Left lung (tissue), 10 donors: ENCODE data around the gene CYP1A1. TPM values are rescaled to one million over a fixed set of nuclear protein-coding genes. Genes with fewer than 3 reads are reported as not detected.
A peak's percentile ranks its signal among the peaks of the same experiment; 100 is the strongest.

ENCODE experiments used
- ATAC-seq: fragments of 200-7000 bp; cut with Tn5 transposase; one replicate; pipeline ENCODE4 v1.9.1; 2020; ENCODE audit warnings: moderate library complexity
- DNase-seq, 4 donors: peaks; one replicate each; pipeline ENCODE4 v3.0.0-alpha.2; 2013 to 2020
- H3K27ac ChIP-seq, 2 donors: fragments of 200-600 bp; sonication (generic) in 1 of 2; one replicate each; pipeline versions ENCODE4 v1.5.0 to v1.8.0; 2020 to 2021
- H3K27me3 ChIP-seq, 2 donors: fragments of 200-600 bp; sonication (generic) in 1 of 2; one replicate each; pipeline versions ENCODE4 v1.5.0 to v1.8.0; 2020 to 2021
- H3K36me3 ChIP-seq, 2 donors: fragments of 200-600 bp; sonication (generic) in 1 of 2; one replicate each; pipeline versions ENCODE4 v1.5.0 to v1.8.0; 2020 to 2021
- H3K4me1 ChIP-seq, 2 donors: fragments of 200-600 bp; one replicate each; pipeline ENCODE4 v1.8.0; 2021
- H3K4me3 ChIP-seq, 2 donors: fragments of 200-600 bp; sonication (generic) in 1 of 2; one replicate each; pipeline versions ENCODE4 v1.5.0 to v1.8.0; 2020 to 2021; ENCODE audit warnings: mild to moderate bottlenecking in 1 of 2
- H3K9me3 ChIP-seq, 2 donors: fragments of 200-600 bp; sonication (generic) in 1 of 2; one replicate each; pipeline versions ENCODE4 v1.5.0 to v1.8.0; 2020 to 2021
- intact Hi-C, 2 donors: fragments of 100-400 bp; cut with DNase I; formaldehyde crosslinking; loops; one replicate each; pipeline versions ENCODE4 v1.11.2 to v1.14.2; 2022
- polyA plus RNA-seq, 6 donors: library from polyadenylated mRNA; unstranded; fragments of 120-200 nt; gene quantifications; one replicate each; pipeline ENCODE4 v1.2.1, GENCODE V29; 2013; ENCODE audit not compliant: insufficient read length in 6 of 6
- total RNA-seq, 2 donors: library from RNA; stranded (reverse); fragmentation: NEBNext Ultra II Directional; extraction: Animal tissue kit (Norgen Biotek cat#: 25700); gene quantifications; one replicate each; pipeline ENCODE4 v1.2.1, GENCODE V29; 2021
- TF ChIP-seq, protein P1 (sequence below), 2 donors: fragments of 200-600 bp; sonication (generic) in 1 of 2; IDR thresholded peaks; one replicate each; pipeline versions ENCODE4 v1.5.0 to v1.8.0; 2021; ENCODE audit warnings: antibody characterized with exemption in 2 of 2
- donor health status: DM: no; HTN: yes; CAD: no.
- donor health status: DM: no; HTN: no; CAD: no.

The CYP1A1 gene
- total and polyA plus RNA-seq, 8 donors: 0.31 to 1.4 (median 0.86) TPM; not detected in 2

DNA sequence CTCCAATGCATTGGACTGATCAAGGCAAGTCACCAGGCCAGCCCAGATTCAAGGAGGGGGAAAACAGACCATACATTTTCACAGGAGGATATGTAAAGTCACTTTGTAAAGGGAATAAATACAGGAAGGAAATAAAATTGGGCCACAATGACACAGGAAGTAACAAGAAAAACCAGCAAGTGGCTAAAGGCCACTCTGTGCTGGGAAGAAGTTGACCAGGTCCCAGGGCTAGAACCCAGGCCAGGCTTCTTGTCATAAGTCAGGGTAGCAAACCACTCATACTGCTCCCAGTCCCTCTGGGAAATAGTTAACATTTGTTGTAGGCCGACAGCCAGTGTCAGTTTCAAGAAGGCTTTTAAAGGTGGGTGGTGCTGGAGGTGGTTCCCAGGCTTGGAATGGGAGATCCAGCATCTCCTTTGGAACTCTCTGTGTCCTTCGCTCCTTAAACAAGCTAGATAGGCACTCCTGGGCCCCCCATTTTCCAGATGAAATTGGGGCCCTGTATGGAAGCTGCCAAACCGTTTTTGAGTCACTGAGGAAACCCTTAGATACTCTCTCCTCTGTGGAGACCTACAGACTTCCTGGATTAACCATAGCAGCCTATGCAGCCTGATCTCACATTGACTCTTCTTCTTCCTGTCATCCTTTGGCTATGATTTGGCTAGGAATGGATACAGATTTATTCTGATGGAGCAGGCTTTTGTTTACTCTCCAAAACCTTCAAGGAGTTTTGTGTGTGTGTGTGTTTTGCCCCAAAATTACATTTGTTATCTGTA is 14.8 kb downstream of the CYP1A1 start:
- TF ChIP-seq, protein P1, sequence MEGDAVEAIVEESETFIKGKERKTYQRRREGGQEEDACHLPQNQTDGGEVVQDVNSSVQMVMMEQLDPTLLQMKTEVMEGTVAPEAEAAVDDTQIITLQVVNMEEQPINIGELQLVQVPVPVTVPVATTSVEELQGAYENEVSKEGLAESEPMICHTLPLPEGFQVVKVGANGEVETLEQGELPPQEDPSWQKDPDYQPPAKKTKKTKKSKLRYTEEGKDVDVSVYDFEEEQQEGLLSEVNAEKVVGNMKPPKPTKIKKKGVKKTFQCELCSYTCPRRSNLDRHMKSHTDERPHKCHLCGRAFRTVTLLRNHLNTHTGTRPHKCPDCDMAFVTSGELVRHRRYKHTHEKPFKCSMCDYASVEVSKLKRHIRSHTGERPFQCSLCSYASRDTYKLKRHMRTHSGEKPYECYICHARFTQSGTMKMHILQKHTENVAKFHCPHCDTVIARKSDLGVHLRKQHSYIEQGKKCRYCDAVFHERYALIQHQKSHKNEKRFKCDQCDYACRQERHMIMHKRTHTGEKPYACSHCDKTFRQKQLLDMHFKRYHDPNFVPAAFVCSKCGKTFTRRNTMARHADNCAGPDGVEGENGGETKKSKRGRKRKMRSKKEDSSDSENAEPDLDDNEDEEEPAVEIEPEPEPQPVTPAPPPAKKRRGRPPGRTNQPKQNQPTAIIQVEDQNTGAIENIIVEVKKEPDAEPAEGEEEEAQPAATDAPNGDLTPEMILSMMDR (IDR thresholded peaks at IDR 0.05): no peak
- ATAC-seq (no peak), DNase-seq (no peak)
- H3K9me3 ChIP-seq: no peaks in the 10 kb centered on the region
- H3K4me1 ChIP-seq: peaks cover 0 to 25% of the 10 kb centered on the region in 2 donors
- intact Hi-C loops: no loop called here
- H3K36me3 ChIP-seq: no peaks in the 10 kb centered on the region
- H3K4me3 ChIP-seq: no peak overlapping the region
- no peaks in the 10 kb centered on the region for H3K27me3 ChIP-seq
- peak overlapping the region in 1 of 2 donors; percentile 72 for H3K27ac ChIP-seq

DNA sequence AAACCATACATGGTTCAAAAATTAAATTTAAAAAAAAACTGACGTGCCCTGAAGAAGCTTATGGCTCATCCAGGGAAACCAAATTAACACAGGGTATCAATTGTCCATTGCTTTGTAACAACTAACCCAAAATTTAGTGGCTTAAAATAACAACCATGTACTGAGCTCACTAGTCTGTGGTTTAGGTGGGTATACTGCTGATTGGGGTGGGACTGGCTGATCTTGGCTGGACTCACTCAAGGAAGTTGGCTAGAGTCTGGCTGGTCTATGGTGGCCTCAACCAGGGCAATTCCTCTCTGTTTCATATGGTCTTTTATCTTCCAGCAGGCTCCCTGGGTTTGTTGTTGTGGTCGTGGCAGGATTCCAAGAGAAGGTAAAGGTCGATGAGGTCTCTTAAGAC is 15.4 kb downstream of the CYP1A1 start:
- ATAC-seq (no peak), DNase-seq (no peak)
- peaks cover 0 to under 1% of the 10 kb centered on the region in 2 donors for H3K27me3 ChIP-seq
- no peak overlapping the region for H3K4me3 ChIP-seq
- TF ChIP-seq, protein P1 (IDR thresholded peaks at IDR 0.05): no peak
- H3K9me3 ChIP-seq: no peaks in the 10 kb centered on the region
- intact Hi-C loops: no loop called here
- peak overlapping the region in 1 of 2 donors; percentile 72 for H3K27ac ChIP-seq
- peaks cover 0 to 25% of the 10 kb centered on the region in 2 donors for H3K4me1 ChIP-seq
- no peaks in the 10 kb centered on the region for H3K36me3 ChIP-seq

DNA sequence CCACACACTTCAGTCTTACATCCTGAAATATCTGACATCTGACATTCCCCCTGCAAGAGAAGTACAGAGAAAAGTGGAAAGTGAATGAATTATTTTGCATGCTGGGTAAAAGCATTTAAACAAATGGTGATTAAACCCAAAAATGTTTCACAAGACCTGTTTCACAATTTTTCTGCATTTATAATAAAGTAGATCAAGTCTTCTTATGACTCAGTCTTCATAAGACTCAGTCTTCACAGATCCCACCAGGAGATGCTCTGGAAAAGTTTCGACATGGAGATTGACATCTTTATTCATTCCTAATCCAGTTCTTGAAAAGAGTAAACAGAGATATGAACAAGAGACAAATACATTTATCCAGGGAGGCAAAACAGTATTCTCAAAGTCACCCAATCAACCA is 16.3 kb downstream of the CYP1A1 start:
- Histone ChIP-seq H3K4me3 (no peak overlapping the region), H3K27ac (no peak overlapping the region), H3K27me3 (peaks cover 0 to 8% of the 10 kb centered on the region in 2 donors), H3K36me3 (no peaks in the 10 kb centered on the region), H3K4me1 (peaks cover 0 to 25% of the 10 kb centered on the region in 2 donors), H3K9me3 (no peaks in the 10 kb centered on the region)
- no peak for DNase-seq
- TF ChIP-seq, protein P1 (IDR thresholded peaks at IDR 0.05): no peak
- ATAC-seq: no peak
- intact Hi-C loops: no loop called here

DNA sequence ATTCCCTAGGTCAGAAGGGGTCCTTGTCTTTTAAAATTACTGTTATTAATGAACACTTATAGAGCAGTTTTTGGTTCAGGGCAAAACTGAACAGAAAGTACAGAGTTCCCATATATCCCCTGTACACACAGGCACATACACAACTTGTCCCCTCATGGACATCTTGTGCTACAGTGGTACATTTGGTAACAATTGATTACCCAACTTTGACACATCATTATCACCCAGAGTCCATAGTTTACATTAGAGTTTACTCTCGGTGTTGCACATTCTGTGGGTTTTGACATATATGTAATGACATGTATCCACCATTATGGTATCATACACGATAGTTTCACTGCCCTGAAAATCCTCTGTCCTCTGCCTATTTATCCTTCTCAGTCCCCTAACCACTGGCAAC is 28.5 kb downstream of the CYP1A1 start:
- no peak for DNase-seq
- H3K9me3 ChIP-seq: no peaks in the 10 kb centered on the region
- peak overlapping the region in 1 of 2 donors; percentile 73 for H3K4me3 ChIP-seq
- peaks cover 11 to 29% of the 10 kb centered on the region in 2 donors for H3K4me1 ChIP-seq
- TF ChIP-seq, protein P1 (IDR thresholded peaks at IDR 0.05): no peak
- ATAC-seq: no peak
- H3K36me3 ChIP-seq: no peaks in the 10 kb centered on the region
- H3K27me3 ChIP-seq: peaks cover 0 to 4% of the 10 kb centered on the region in 2 donors
- intact Hi-C loops: no loop called here
- H3K27ac ChIP-seq: no peak overlapping the region

DNA sequence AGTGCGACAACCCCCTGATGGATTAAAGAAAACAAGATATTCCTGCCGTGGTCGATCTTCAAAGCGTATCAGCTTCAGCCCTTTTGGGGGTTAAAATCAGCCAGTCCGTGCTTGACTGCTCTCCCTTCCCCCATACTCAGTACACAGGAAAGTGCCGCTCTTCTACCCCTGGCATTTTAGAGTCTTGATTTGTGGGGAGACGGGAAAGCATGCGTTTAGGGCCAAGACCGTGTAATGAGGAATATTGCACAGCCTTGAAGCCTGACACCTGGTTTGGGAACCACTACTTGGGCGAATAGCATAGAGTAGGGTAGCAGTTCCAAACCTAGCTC is 29.0 kb downstream of the CYP1A1 start:
- TF ChIP-seq, protein P1 (IDR thresholded peaks at IDR 0.05): no peak
- Histone ChIP-seq H3K9me3 (no peaks in the 10 kb centered on the region), H3K27me3 (no peaks in the 10 kb centered on the region), H3K36me3 (no peaks in the 10 kb centered on the region), H3K4me1 (peaks cover 11 to 29% of the 10 kb centered on the region in 2 donors), H3K4me3 (peak overlapping the region; percentile 73 to 88), H3K27ac (peak overlapping the region; percentile 33 to 73)
- no peak for DNase-seq
- intact Hi-C loops: no loop called here
- no peak for ATAC-seq
